GM12878 (cell line): ENCODE results near the gene PITPNC1. TPM values are rescaled to one million over a fixed set of nuclear protein-coding genes. Genes with fewer than 3 reads are reported as not detected.

ENCODE experiments used
- CBFB ChIP-seq: IDR thresholded peaks from 2 replicates; pipeline ENCODE4 v1.6.1; 2016; ENCODE audit warnings: antibody characterized with exemption, low read depth
- CBX5 ChIP-seq: sonication (generic); IDR thresholded peaks from 2 replicates; pipeline ENCODE4 v1.6.1; 2016; ENCODE audit warnings: low read depth, moderate library complexity, mild to moderate bottlenecking, inconsistent platforms
- CHD2 ChIP-seq: IDR thresholded peaks from 2 replicates; pipeline ENCODE4 v1.6.1; 2011; ENCODE audit warnings: low read depth, low read length, improper control_type of control experiment, borderline replicate concordance
- EP300 ChIP-seq, 2 experiments: fragments of 150-350 bp in 1 of 2; IDR thresholded peaks; 2 replicates each; pipeline ENCODE4 v1.6.1; 2011 to 2012; ENCODE audit warnings: low read depth in 2 of 2, low read length in 2 of 2, borderline replicate concordance in 1 of 2, improper control_type of control experiment in 1 of 2, inconsistent platforms in 1 of 2; ENCODE audit not compliant: control insufficient read depth in 1 of 2
- HDAC6 ChIP-seq: fragments of 200-600 bp; sonication (generic); IDR thresholded peaks from one replicate; pipeline ENCODE4 v1.8.0; 2017; ENCODE audit warnings: antibody characterized with exemption; ENCODE audit not compliant: unreplicated experiment
- KAT2A ChIP-seq: conservative IDR thresholded peaks from 2 replicates; pipeline ENCODE4 v1.6.1; 2011; ENCODE audit warnings: low read depth, low read length; ENCODE audit not compliant: control insufficient read depth
- MEF2A ChIP-seq: IDR thresholded peaks from 2 replicates; pipeline ENCODE4 v1.6.1; 2011; ENCODE audit warnings: low read depth, mild to moderate bottlenecking, low read length, moderate library complexity; ENCODE audit not compliant: insufficient read depth
- MEF2B ChIP-seq: fragments of 450-650 bp; IDR thresholded peaks from 2 replicates; pipeline ENCODE4 v1.6.1; 2018; ENCODE audit warnings: mild to moderate bottlenecking, moderate library complexity; ENCODE audit not compliant: partially characterized antibody, poor library complexity, severe bottlenecking
- NBN ChIP-seq: fragments of 450-650 bp; IDR thresholded peaks from 2 replicates; pipeline ENCODE4 v1.6.1; 2016
- RB1 ChIP-seq: fragments of 450-650 bp; formaldehyde crosslinking; IDR thresholded peaks from 2 replicates; pipeline ENCODE4 v1.6.1; 2017; ENCODE audit warnings: mild to moderate bottlenecking, borderline replicate concordance
- SMC3 ChIP-seq: IDR thresholded peaks from 2 replicates; pipeline ENCODE4 v1.6.1; 2011; ENCODE audit warnings: low read length, improper control_type of control experiment, borderline replicate concordance
- SP1 ChIP-seq: IDR thresholded peaks from one replicate; pipeline ENCODE4 v1.6.1; 2011; ENCODE audit warnings: low read depth, low read length
- STAT1 ChIP-seq: fragments of 450-650 bp; conservative IDR thresholded peaks from 2 replicates; pipeline ENCODE4 v1.6.1; 2014; ENCODE audit warnings: antibody characterized with exemption, mild to moderate bottlenecking
- TCF7 ChIP-seq: IDR thresholded peaks from 2 replicates; pipeline ENCODE4 v1.6.1; 2014; ENCODE audit warnings: antibody characterized with exemption, borderline replicate concordance
- ZNF274 ChIP-seq: IDR thresholded peaks from one replicate; pipeline ENCODE4 v1.8.0; 2011; ENCODE audit not compliant: insufficient read length, insufficient read depth
- polyA plus RNA-seq, 11 experiments: library from polyadenylated mRNA; depleted of rRNA in 4 of 11; unstranded in 6 of 11; stranded (reverse) in 5 of 11; fragments of >200 nt; fragmentation: Nextera tagmentation in 4 of 11; fragmentation: Illumina TruSeq in 1 of 11; extraction: Ambion mirVana in 4 of 11; extraction: Trizol in 1 of 11; gene quantifications; 1 replicate in 1 of 11; 2 replicates in 10 of 11; pipeline versions ENCODE4 v1.2.1 to v1.2.3, GENCODE V29; 2011 to 2016; ENCODE audit warnings: inconsistent platforms in 2 of 11, missing spikeins in 2 of 11, low read depth in 1 of 11
- total RNA-seq, 4 experiments: library from RNA; depleted of rRNA in 3 of 4; stranded (reverse); fragments of >200 nt in 3 of 4; fragmentation: Illumina TruSeq in 1 of 4; extraction: Trizol in 1 of 4; gene quantifications; 2 replicates each; pipeline versions ENCODE4 v1.2.1 to v1.2.3, GENCODE V29; 2013 to 2021
- TF ChIP-seq, protein P1 (sequence below): fragments of 450-650 bp; IDR thresholded peaks from 2 replicates; pipeline ENCODE4 v1.6.1; 2017; ENCODE audit warnings: antibody characterized with exemption, mild to moderate bottlenecking, moderate library complexity
- TF ChIP-seq, protein P2 (sequence below): IDR thresholded peaks from 2 replicates; pipeline ENCODE4 v1.6.1; 2012; ENCODE audit warnings: low read length, inconsistent platforms
- TF ChIP-seq, protein P3 (sequence below): fragments of 450-650 bp; IDR thresholded peaks from 2 replicates; pipeline ENCODE4 v1.6.1; 2016; ENCODE audit warnings: mild to moderate bottlenecking
- TF ChIP-seq, protein P4 (sequence below): IDR thresholded peaks from 2 replicates; pipeline ENCODE4 v1.6.1; 2011; ENCODE audit warnings: mild to moderate bottlenecking, low read depth, low read length, moderate library complexity; ENCODE audit not compliant: insufficient replicate concordance
- TF ChIP-seq, protein P5 (sequence below): fragments of 450-650 bp; IDR thresholded peaks from 2 replicates; pipeline ENCODE4 v1.6.1; 2017; ENCODE audit warnings: low read depth, mild to moderate bottlenecking, moderate library complexity
- TF ChIP-seq, protein P6 (sequence below): IDR thresholded peaks from 2 replicates; pipeline ENCODE4 v1.6.1; 2011; ENCODE audit warnings: borderline replicate concordance, low read depth, mild to moderate bottlenecking, moderate library complexity, mixed read lengths, low read length; ENCODE audit not compliant: insufficient read depth; ENCODE audit errors: extremely low read length

PITPNC1 gene
- total and polyA plus RNA-seq, 10 of the 15 experiments (the other 5 are each of a cell fraction or from before 2014, with no cell fraction given) = 12.2 to 62.4 (median 47.3) TPM

DNA sequence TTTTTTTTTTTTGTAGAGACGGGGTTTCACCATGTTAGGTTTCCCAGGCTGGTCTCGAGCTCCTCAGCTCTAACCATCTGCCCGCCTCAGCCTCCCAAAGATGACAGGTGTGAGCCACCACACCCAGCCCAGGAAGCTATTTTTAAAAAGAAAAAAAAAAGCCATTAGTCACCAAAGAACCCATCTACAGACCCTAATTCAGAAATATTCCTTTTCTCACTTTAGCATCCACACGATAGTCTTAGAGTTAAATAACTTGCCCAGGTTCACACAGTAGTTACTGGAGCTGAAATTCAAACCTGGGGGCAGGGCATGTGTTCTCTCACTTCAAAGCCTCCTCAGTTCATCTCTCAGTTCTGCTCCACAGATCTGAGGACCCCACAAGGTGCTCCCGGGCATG is 270.4 kb downstream of the PITPNC1 start (continued):
- TF ChIP-seq, protein P1, sequence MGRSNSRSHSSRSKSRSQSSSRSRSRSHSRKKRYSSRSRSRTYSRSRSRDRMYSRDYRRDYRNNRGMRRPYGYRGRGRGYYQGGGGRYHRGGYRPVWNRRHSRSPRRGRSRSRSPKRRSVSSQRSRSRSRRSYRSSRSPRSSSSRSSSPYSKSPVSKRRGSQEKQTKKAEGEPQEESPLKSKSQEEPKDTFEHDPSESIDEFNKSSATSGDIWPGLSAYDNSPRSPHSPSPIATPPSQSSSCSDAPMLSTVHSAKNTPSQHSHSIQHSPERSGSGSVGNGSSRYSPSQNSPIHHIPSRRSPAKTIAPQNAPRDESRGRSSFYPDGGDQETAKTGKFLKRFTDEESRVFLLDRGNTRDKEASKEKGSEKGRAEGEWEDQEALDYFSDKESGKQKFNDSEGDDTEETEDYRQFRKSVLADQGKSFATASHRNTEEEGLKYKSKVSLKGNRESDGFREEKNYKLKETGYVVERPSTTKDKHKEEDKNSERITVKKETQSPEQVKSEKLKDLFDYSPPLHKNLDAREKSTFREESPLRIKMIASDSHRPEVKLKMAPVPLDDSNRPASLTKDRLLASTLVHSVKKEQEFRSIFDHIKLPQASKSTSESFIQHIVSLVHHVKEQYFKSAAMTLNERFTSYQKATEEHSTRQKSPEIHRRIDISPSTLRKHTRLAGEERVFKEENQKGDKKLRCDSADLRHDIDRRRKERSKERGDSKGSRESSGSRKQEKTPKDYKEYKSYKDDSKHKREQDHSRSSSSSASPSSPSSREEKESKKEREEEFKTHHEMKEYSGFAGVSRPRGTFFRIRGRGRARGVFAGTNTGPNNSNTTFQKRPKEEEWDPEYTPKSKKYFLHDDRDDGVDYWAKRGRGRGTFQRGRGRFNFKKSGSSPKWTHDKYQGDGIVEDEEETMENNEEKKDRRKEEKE = no peak
- no peak for TF ChIP-seq KAT2A
- TF ChIP-seq CBFB = 0 out of 2 replicates have a peak, but pooled peaks have one; percentile 25
- TF ChIP-seq MEF2A = peak; percentile 87; the same call in 1 of the 2 replicates
- TF ChIP-seq, protein P2, sequence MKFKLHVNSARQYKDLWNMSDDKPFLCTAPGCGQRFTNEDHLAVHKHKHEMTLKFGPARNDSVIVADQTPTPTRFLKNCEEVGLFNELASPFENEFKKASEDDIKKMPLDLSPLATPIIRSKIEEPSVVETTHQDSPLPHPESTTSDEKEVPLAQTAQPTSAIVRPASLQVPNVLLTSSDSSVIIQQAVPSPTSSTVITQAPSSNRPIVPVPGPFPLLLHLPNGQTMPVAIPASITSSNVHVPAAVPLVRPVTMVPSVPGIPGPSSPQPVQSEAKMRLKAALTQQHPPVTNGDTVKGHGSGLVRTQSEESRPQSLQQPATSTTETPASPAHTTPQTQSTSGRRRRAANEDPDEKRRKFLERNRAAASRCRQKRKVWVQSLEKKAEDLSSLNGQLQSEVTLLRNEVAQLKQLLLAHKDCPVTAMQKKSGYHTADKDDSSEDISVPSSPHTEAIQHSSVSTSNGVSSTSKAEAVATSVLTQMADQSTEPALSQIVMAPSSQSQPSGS = peak; percentile 93
- TF ChIP-seq CBX5 = 0 out of 2 replicates have a peak, but pooled peaks have one; percentile 49
- TF ChIP-seq SMC3 = no peak
- TF ChIP-seq, protein P3, sequence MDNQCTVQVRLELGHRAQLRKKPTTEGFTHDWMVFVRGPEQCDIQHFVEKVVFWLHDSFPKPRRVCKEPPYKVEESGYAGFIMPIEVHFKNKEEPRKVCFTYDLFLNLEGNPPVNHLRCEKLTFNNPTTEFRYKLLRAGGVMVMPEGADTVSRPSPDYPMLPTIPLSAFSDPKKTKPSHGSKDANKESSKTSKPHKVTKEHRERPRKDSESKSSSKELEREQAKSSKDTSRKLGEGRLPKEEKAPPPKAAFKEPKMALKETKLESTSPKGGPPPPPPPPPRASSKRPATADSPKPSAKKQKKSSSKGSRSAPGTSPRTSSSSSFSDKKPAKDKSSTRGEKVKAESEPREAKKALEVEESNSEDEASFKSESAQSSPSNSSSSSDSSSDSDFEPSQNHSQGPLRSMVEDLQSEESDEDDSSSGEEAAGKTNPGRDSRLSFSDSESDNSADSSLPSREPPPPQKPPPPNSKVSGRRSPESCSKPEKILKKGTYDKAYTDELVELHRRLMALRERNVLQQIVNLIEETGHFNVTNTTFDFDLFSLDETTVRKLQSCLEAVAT = peak; percentile 12; the same call in 1 of the 2 replicates
- TF ChIP-seq, protein P4, sequence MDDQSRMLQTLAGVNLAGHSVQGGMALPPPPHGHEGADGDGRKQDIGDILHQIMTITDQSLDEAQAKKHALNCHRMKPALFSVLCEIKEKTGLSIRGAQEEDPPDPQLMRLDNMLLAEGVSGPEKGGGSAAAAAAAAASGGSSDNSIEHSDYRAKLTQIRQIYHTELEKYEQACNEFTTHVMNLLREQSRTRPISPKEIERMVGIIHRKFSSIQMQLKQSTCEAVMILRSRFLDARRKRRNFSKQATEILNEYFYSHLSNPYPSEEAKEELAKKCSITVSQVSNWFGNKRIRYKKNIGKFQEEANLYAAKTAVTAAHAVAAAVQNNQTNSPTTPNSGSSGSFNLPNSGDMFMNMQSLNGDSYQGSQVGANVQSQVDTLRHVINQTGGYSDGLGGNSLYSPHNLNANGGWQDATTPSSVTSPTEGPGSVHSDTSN = no peak
- TF ChIP-seq CHD2 = peak; percentile 63; the same call in 1 of the 2 replicates
- peak in 1 of 2 experiments; percentile 78; a peak in 2 of 4 replicates for TF ChIP-seq EP300 (IDR thresholded peaks at IDR 0.05; ENCODE audit: borderline replicate concordance in 1 of 2, control insufficient read depth in 1 of 2, low read depth in 2 of 2, low read length in 2 of 2)
- TF ChIP-seq ZNF274 = no peak
- no peak for TF ChIP-seq STAT1
- TF ChIP-seq SP1 = peak; percentile 13
- TF ChIP-seq RB1 = no peak
- no peak for TF ChIP-seq HDAC6
- TF ChIP-seq, protein P5, sequence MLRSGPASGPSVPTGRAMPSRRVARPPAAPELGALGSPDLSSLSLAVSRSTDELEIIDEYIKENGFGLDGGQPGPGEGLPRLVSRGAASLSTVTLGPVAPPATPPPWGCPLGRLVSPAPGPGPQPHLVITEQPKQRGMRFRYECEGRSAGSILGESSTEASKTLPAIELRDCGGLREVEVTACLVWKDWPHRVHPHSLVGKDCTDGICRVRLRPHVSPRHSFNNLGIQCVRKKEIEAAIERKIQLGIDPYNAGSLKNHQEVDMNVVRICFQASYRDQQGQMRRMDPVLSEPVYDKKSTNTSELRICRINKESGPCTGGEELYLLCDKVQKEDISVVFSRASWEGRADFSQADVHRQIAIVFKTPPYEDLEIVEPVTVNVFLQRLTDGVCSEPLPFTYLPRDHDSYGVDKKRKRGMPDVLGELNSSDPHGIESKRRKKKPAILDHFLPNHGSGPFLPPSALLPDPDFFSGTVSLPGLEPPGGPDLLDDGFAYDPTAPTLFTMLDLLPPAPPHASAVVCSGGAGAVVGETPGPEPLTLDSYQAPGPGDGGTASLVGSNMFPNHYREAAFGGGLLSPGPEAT = peak; percentile 23; the same call in 1 of the 2 replicates
- peak; percentile 96 for TF ChIP-seq TCF7
- TF ChIP-seq MEF2B = peak; percentile 44
- TF ChIP-seq NBN = no peak
- TF ChIP-seq, protein P6, sequence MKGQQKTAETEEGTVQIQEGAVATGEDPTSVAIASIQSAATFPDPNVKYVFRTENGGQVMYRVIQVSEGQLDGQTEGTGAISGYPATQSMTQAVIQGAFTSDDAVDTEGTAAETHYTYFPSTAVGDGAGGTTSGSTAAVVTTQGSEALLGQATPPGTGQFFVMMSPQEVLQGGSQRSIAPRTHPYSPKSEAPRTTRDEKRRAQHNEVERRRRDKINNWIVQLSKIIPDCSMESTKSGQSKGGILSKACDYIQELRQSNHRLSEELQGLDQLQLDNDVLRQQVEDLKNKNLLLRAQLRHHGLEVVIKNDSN = no peak
